ENCODE data around the gene STARD7. TPM values are rescaled to one million over a fixed set of nuclear protein-coding genes. Genes with fewer than 3 reads are reported as not detected.
A peak's percentile ranks its signal among the peaks of the same experiment; 100 is the strongest.
"Not testable (repeated sequence)": the region's sequence is repeated elsewhere in the genome, so short reads cannot be mapped to it uniquely, and the experiment has no call there.

Gene STARD7
- total RNA-seq, 1 donor from 2014 or later: 100 TPM

DNA sequence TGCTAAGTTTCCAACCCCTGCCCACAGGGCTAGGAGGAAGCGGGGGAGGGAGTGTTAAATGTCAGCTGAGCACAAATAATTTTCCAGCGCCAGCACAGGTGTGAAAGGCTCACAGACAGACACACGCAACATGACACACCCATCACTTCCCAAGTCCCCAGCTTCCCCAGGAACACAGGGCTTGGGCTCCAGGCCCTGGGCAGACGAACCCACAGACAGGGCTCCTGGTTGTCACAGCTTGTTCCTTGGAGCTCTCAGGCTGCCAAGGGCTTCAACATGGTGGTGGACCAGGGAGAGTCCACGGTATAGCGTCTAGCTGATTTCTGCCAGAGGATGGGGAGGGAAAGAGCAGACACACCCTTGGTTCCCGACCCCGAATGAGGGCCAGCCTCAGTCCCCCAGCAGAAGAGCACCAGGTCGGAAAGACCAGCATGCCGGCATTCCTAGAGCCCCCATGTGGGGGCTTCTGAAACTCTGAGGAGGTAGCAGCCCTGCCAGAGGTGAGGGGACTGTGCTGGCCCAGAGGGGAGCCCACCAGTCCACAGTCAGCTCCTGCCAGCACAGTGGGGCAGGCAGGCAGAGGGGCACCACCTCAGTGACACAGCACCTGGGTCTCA is 65.3 kb downstream of the STARD7 start:
- Mint-ChIP-seq H3K4me3 (ENCODE audit: unreplicated experiment) (no peak overlapping the region), H3K9me3 (ENCODE audit: unreplicated experiment) (peaks cover 2% of the 10 kb centered on the region), H3K4me1 (ENCODE audit: low read depth, unreplicated experiment) (peaks cover 10% of the 10 kb centered on the region), H3K27me3 (ENCODE audit: unreplicated experiment) (peaks cover 9% of the 10 kb centered on the region), H3K36me3 (ENCODE audit: unreplicated experiment) (no peaks in the 10 kb centered on the region), H3K27ac (ENCODE audit: unreplicated experiment) (no peak overlapping the region)
- TF ChIP-seq, protein P1, sequence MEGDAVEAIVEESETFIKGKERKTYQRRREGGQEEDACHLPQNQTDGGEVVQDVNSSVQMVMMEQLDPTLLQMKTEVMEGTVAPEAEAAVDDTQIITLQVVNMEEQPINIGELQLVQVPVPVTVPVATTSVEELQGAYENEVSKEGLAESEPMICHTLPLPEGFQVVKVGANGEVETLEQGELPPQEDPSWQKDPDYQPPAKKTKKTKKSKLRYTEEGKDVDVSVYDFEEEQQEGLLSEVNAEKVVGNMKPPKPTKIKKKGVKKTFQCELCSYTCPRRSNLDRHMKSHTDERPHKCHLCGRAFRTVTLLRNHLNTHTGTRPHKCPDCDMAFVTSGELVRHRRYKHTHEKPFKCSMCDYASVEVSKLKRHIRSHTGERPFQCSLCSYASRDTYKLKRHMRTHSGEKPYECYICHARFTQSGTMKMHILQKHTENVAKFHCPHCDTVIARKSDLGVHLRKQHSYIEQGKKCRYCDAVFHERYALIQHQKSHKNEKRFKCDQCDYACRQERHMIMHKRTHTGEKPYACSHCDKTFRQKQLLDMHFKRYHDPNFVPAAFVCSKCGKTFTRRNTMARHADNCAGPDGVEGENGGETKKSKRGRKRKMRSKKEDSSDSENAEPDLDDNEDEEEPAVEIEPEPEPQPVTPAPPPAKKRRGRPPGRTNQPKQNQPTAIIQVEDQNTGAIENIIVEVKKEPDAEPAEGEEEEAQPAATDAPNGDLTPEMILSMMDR (IDR thresholded peaks at IDR 0.05; ENCODE audit: partially characterized antibody, unreplicated experiment): no peak
- DNase-seq: peak; percentile 8

DNA sequence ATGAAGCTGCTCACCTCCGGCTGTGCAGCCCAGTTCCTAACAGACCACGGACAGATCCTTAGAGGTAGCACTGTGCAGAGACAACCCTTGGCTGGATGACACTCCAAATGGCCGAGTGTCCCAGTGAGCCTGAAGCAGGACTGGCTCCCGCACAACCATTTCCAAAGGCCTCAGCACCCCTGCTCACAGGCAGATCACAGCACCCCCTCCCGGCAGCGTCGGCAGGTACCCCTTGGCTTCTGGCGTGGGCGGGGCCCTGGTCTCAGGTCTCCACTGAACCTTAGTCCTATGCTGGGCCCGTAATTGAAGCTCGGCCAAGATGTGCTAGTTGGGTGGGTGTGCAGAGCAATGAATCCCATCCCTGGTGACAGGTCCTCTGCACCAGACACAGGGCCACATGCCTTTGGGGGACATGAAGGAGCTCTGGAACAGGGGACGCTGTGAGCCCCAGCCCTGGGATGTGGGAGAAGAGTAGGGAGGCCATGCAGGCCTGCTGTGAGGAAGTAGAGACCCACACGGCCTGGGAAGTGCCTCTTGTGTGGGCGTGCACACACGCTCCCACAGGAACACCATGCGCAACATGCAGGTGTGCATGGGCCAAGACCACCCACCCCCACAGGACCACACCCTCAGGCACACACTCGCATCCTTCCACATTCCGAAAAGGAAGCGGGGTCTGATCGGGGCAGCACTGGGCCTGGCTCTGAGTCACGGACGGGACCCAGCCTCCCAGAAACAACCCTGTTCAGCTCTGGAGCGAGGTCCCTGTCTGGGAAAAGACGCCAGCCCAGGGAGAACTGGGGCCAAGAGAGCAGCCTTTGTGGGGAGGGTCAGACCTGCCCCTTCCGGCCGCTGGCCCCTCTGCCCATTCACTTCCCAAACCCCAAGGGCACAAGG is 66.2 kb downstream of the STARD7 start:
- no peaks in the 10 kb centered on the region for H3K9me3 Mint-ChIP-seq (ENCODE audit: unreplicated experiment)
- TF ChIP-seq, protein P1 (IDR thresholded peaks at IDR 0.05; ENCODE audit: partially characterized antibody, unreplicated experiment): no peak
- no peak overlapping the region for H3K27ac Mint-ChIP-seq (ENCODE audit: unreplicated experiment)
- H3K4me3 Mint-ChIP-seq (ENCODE audit: unreplicated experiment): no peak overlapping the region
- DNase-seq: peak; percentile 10
- peaks cover 9% of the 10 kb centered on the region for H3K27me3 Mint-ChIP-seq (ENCODE audit: unreplicated experiment)
- H3K4me1 Mint-ChIP-seq (ENCODE audit: low read depth, unreplicated experiment): peaks cover 4% of the 10 kb centered on the region
- no peaks in the 10 kb centered on the region for H3K36me3 Mint-ChIP-seq (ENCODE audit: unreplicated experiment)

DNA sequence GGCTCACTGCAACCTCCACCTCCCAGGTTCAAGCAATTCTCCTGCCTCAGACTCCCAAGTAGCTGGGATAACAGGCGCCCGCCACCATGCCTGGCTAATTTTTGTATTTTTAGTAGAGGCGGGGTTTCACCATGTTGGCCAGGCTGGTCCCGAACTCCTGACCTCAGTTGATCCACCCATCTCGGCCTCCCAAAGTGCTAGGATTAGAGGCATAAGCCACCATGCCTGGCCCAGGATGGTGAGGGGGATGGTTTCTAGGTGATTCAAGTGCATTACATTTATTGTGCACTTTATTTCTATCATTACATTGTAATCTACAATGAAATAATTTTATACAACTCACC is 67.0 kb downstream of the STARD7 start:
- DNase-seq; H3K4me1 Mint-ChIP-seq (ENCODE audit: low read depth, unreplicated experiment); H3K4me3 Mint-ChIP-seq (ENCODE audit: unreplicated experiment); H3K9me3 Mint-ChIP-seq (ENCODE audit: unreplicated experiment); H3K27ac Mint-ChIP-seq (ENCODE audit: unreplicated experiment); H3K36me3 Mint-ChIP-seq (ENCODE audit: unreplicated experiment); H3K27me3 Mint-ChIP-seq (ENCODE audit: unreplicated experiment): not testable (repeated sequence)

DNA sequence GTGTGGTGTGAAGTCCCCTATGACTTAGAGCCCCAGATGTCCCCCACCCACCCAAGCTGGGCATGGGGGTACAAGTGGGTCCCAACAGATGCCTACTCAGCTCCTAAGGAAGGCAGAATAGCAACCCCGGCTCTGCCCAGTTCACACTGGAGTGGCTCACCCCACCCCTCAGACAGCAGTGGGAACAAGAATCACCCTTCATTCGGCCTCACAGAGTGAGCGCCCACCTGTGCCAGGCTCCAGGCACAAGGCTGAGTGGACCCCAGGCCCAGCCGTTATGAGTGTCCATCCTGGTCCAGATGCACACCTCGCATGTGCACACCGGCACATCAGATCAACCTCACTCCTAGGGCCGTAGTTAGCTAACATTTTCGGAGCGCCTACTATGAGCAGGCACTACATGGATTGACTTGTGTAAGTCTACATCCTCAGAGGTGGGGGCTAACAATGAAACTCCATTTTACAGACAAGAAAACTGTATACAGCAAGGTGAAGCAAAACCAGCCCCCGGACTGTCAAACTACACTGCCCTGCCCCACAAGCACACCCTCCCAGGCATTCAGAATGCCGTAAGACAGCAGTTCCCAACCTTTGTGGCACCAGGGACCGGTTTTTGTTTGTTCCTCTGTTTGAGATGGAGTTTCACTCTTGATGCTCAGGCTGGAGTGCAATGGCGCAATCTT is 67.5 kb downstream of the STARD7 start:
- TF ChIP-seq, protein P1 (IDR thresholded peaks at IDR 0.05; ENCODE audit: partially characterized antibody, unreplicated experiment): no peak
- DNase-seq: peak; percentile 2
- H3K27me3 Mint-ChIP-seq (ENCODE audit: unreplicated experiment): peaks cover 9% of the 10 kb centered on the region
- no peak overlapping the region for H3K4me3 Mint-ChIP-seq (ENCODE audit: unreplicated experiment)
- H3K36me3 Mint-ChIP-seq (ENCODE audit: unreplicated experiment): no peaks in the 10 kb centered on the region
- no peaks in the 10 kb centered on the region for H3K4me1 Mint-ChIP-seq (ENCODE audit: low read depth, unreplicated experiment)
- no peaks in the 10 kb centered on the region for H3K9me3 Mint-ChIP-seq (ENCODE audit: unreplicated experiment)
- H3K27ac Mint-ChIP-seq (ENCODE audit: unreplicated experiment): no peak overlapping the region

DNA sequence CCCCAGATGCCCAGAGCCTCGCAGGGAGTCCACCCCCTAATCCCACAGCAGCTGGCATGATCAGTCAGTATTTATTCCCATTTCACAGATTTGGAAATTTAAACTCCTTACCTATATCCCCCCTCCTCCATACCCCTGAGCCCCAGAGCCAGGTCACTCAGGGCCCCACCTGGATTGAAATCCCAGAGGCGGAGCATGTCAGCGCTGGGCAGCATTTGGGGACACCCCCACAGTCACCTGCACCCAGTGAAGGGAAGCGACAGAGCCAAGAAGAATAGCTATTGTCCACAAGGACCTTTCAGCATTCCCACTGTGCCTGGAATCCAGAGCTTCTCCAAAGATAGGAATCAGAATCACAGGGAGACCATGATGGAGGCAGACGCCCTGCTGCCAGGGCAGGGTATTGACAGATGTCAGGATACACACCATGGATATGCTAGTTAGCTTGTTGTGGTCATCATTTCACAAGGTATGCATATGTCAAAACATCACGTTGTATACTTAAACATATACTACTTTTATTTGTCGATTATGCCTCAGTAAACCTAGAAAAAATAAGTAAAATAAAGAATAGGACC is 69.4 kb downstream of the STARD7 start:
- no peak overlapping the region for H3K27ac Mint-ChIP-seq (ENCODE audit: unreplicated experiment)

More for the DNA sequence above, 69.4 kb downstream of the STARD7 start:
- DNase-seq: no peak
- TF ChIP-seq, protein P1 (IDR thresholded peaks at IDR 0.05; ENCODE audit: partially characterized antibody, unreplicated experiment): no peak
- Mint-ChIP-seq H3K36me3 (ENCODE audit: unreplicated experiment) (no peaks in the 10 kb centered on the region), H3K4me3 (ENCODE audit: unreplicated experiment) (no peak overlapping the region), H3K27me3 (ENCODE audit: unreplicated experiment) (peaks cover 6% of the 10 kb centered on the region), H3K4me1 (ENCODE audit: low read depth, unreplicated experiment) (no peaks in the 10 kb centered on the region), H3K9me3 (ENCODE audit: unreplicated experiment) (no peaks in the 10 kb centered on the region)
